B cell (primary cell): ENCODE measurements around the gene SNED1. TPM values are rescaled to one million over a fixed set of nuclear protein-coding genes. Genes with fewer than 3 reads are reported as not detected.

Experiments
- ATAC-seq: fragments of 200-7000 bp; cut with Tn5 transposase; one replicate; pipeline ENCODE4 v1.10.0; 2021; ENCODE audit warnings: low read depth, mild to moderate bottlenecking, moderate number of reproducible peaks, moderate library complexity
- CTCF ChIA-PET: fragments of 350-600 bp; sonication (Branson Sonifier 250); formaldehyde crosslinking; loops from one replicate; lab custom pipeline; 2021; ENCODE audit warnings: antibody characterized with exemption, inconsistent platforms; lab: Charles Lee
- POLR2A ChIA-PET: fragments of 350-600 bp; sonication (Branson Sonifier 250); formaldehyde crosslinking; loops from one replicate; lab custom pipeline; 2021; ENCODE audit warnings: antibody characterized with exemption; lab: Charles Lee
- DNase-seq: peaks from one replicate; pipeline ENCODE4 v3.0.0; 2013
- H2AFZ ChIP-seq: 2 replicates; pipeline ENCODE4 v1.6.1; 2012; ENCODE audit warnings: mild to moderate bottlenecking, low read depth, low read length; ENCODE audit not compliant: insufficient read depth, poor library complexity, severe bottlenecking
- H3K27ac ChIP-seq, 2 donors: 1 replicate in 1 of 2; 2 replicates in 1 of 2; pipeline ENCODE4 v1.5.1; 2012 to 2013; ENCODE audit warnings: low read length in 2 of 2, mild to moderate bottlenecking in 2 of 2, moderate library complexity in 1 of 2
- H3K27me3 ChIP-seq, 4 experiments: fragments of 200-600 bp in 1 of 4; sonication (generic) in 1 of 4; replicated peaks in 1 of 4; 1 replicate in 2 of 4; 2 replicates in 2 of 4; pipeline versions ENCODE4 v1.6.1 to v1.7.0; 2013 to 2016; ENCODE audit warnings: low read length in 3 of 4, mild to moderate bottlenecking in 2 of 4, mixed read lengths in 1 of 4, moderate library complexity in 1 of 4; ENCODE audit not compliant: insufficient read depth in 4 of 4, control insufficient read depth in 3 of 4; ENCODE audit errors: control extremely low read depth in 1 of 4
- H3K36me3 ChIP-seq, 2 experiments: replicated peaks in 1 of 2; 1 replicate in 1 of 2; 2 replicates in 1 of 2; pipeline versions ENCODE4 v1.6.1 to v1.7.1; 2013; ENCODE audit warnings: low read length in 1 of 2; ENCODE audit not compliant: insufficient read depth in 2 of 2, control insufficient read depth in 1 of 2; ENCODE audit errors: control extremely low read depth in 1 of 2, extremely low read depth in 1 of 2
- H3K4me1 ChIP-seq, 2 donors: fragments of 200-600 bp in 1 of 2; sonication (generic) in 1 of 2; 1 replicate in 1 of 2; 2 replicates in 1 of 2; pipeline versions ENCODE4 v1.5.1 to v1.6.1; 2013 to 2017; ENCODE audit warnings: low read length in 2 of 2; ENCODE audit not compliant: control insufficient read depth in 2 of 2, insufficient read depth in 2 of 2
- H3K4me2 ChIP-seq: replicated peaks from 2 replicates; pipeline ENCODE3; 2012; ENCODE audit warnings: mild to moderate bottlenecking, low read depth, low read length; ENCODE audit not compliant: poor library complexity, severe bottlenecking
- H3K4me3 ChIP-seq, 5 experiments: fragments of 200-600 bp in 1 of 5; sonication (generic) in 1 of 5; 1 replicate in 3 of 5; 2 replicates in 2 of 5; pipeline versions ENCODE4 v1.5.1 to v1.7.0; 2011 to 2016; ENCODE audit warnings: low read length in 4 of 5, mild to moderate bottlenecking in 4 of 5, low read depth in 2 of 5, control low read depth in 1 of 5, moderate library complexity in 1 of 5; ENCODE audit not compliant: insufficient read depth in 1 of 5; ENCODE audit errors: control extremely low read depth in 1 of 5, extremely low read depth in 1 of 5
- H3K79me2 ChIP-seq: fragments of 200-600 bp; sonication (generic); one replicate; pipeline ENCODE4 v1.6.0; 2016; ENCODE audit warnings: low read length; ENCODE audit not compliant: control insufficient read depth, insufficient read depth
- H3K9ac ChIP-seq: fragments of 200-600 bp; sonication (generic); 2 replicates; pipeline ENCODE4 v1.6.1; 2017; ENCODE audit warnings: mild to moderate bottlenecking, low read length, moderate library complexity
- H3K9me3 ChIP-seq, 3 donors: one replicate each; pipeline versions ENCODE4 v1.6.1 to v1.7.1; 2013; ENCODE audit warnings: low read length in 2 of 3; ENCODE audit not compliant: control insufficient read depth in 2 of 3, insufficient read depth in 1 of 3; ENCODE audit errors: control extremely low read depth in 1 of 3
- H4K20me1 ChIP-seq: 2 replicates; pipeline ENCODE4 v1.6.0; 2012; ENCODE audit warnings: mild to moderate bottlenecking, low read length; ENCODE audit not compliant: insufficient read depth, control insufficient read depth, poor library complexity, severe bottlenecking
- H3K27ac Mint-ChIP-seq: one replicate; pipeline ENCODE4 v1.8.0; 2021; ENCODE audit warnings: mixed read lengths
- H3K27me3 Mint-ChIP-seq: one replicate; pipeline ENCODE4 v1.8.0; 2021; ENCODE audit warnings: mixed read lengths
- H3K4me1 Mint-ChIP-seq: one replicate; pipeline ENCODE4 v1.8.0; 2021; ENCODE audit warnings: mixed read lengths
- H3K4me3 Mint-ChIP-seq: one replicate; pipeline ENCODE4 v1.8.0; 2021; ENCODE audit warnings: mixed read lengths
- H3K9me3 Mint-ChIP-seq: one replicate; pipeline ENCODE4 v1.8.0; 2022; ENCODE audit warnings: mixed read lengths; ENCODE audit not compliant: insufficient read depth
- EZH2 ChIP-seq: IDR thresholded peaks from 2 replicates; pipeline ENCODE4 v1.6.1; 2012; ENCODE audit warnings: borderline replicate concordance, low read depth, mild to moderate bottlenecking, moderate library complexity, low read length; ENCODE audit not compliant: insufficient read depth, poor library complexity, severe bottlenecking
- WGBS: methylation state at CpG from one replicate; pipeline ENCODE4 v1.1.5; 2013; ENCODE audit warnings: missing lambda C conversion rate; ENCODE audit not compliant: insufficient coverage; 5-methylcytosine and 5-hydroxymethylcytosine counted together
- intact Hi-C: fragments of 100-400 bp; cut with micrococcal nuclease; formaldehyde crosslinking; loops from one replicate; pipeline ENCODE4 v1.10.0; 2022
- polyA plus RNA-seq: library from polyadenylated mRNA; depleted of rRNA; stranded (reverse); fragments of >200 nt; gene quantifications from 2 replicates; pipeline ENCODE4 v1.2.3, GENCODE V29; 2012
- total RNA-seq, 2 donors: library from RNA; stranded (reverse); fragments of 120-200 nt in 1 of 2; gene quantifications; 1 replicate in 1 of 2; 2 replicates in 1 of 2; pipeline versions ENCODE4 v1.2.3 to v1.2.4, GENCODE V29; 2013 to 2022
- TF ChIP-seq, protein P1 (sequence below): fragments of 200-600 bp; IDR thresholded peaks from one replicate; pipeline ENCODE4 v1.8.0; 2022; ENCODE audit warnings: antibody characterized with exemption, mild to moderate bottlenecking

The SNED1 gene
- total and polyA plus RNA-seq, 2 donors (not counting 1 experiment from before 2014, with no cell fraction given): 25.5 to 336 TPM

DNA sequence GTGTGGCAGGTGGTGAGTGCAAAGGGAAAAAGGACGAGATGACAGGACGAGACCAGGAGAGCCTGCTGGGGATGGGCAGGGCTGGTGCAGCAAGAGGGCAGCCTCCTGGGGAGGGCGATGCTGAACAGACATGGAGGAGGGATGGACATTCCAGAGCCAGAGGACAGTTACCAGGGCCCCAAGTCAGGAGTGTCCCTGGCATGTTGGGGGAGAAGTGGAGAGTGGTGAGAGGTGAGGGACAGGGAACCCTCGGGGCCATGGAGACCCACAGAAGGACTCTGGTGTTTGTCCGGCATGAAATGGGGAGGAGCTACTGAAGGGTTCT, 84.6 kb downstream of the SNED1 start:
- 97% methylated on average over 5 of the region's 5 CpGs for WGBS
- intact Hi-C loops: no loop called here

DNA sequence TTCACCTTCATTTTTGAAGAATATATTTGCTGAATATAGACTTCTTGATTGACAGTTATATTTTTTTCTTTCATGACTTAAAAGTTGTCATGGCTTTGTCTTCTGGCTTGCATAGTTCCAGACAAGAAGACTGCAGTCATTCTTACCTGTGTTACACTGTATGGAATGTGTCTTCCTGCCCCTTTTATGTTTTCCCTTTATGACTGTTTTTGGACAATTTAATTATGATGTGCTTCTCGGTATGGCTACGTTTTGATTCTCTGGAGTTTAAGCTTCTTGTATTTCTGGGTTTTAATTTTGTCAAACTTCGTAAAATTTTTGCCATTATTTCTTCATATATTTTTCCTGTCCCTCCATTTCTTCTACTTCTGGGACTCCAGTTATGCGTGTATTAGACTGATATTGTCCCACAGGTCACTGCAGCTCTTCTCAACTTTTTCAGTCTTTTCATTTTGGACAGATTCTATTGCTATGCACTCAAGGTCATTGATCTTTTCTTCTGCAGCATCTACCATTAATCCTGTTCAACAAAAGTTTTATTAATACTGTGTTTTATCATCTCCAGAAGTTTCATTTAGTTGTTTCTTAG, 86.5 kb downstream of the SNED1 start:
- Histone ChIP-seq H3K36me3 (peaks cover 0 to 39% of the 10 kb centered on the region in 2 experiments), H3K27me3 (no peaks in the 10 kb centered on the region), H3K9ac (no peak overlapping the region), H2AFZ (no peak overlapping the region), H3K9me3 (no peaks in the 10 kb centered on the region), H3K4me1 (peaks cover 4 to 8% of the 10 kb centered on the region in 2 donors), H4K20me1 (peaks cover 4% of the 10 kb centered on the region), H3K79me2 (no peaks in the 10 kb centered on the region), H3K4me3 (no peak overlapping the region), H3K27ac (no peak overlapping the region), H3K4me2 (no peak overlapping the region)
- no peak for DNase-seq
- TF ChIP-seq EZH2: no peak
- peaks cover 18% of the 10 kb centered on the region for H3K4me1 Mint-ChIP-seq
- no peak overlapping the region for H3K4me3 Mint-ChIP-seq
- intact Hi-C loops: no loop called here
- POLR2A ChIA-PET: no interaction called here
- WGBS: 95% methylated on average over 2 of the region's 4 CpGs
- no peak overlapping the region for H3K27ac Mint-ChIP-seq
- no peak for ATAC-seq
- CTCF ChIA-PET: interaction anchor here (0.9 kb wide), 1 partner anchor 11 kb away, joined by 3 read pairs; no protein-coding TSS in a partner anchor
- H3K9me3 Mint-ChIP-seq: peaks cover 4% of the 10 kb centered on the region
- H3K27me3 Mint-ChIP-seq: no peaks in the 10 kb centered on the region

More for the DNA sequence above, 84.6 kb downstream of the SNED1 start:
- H3K36me3 ChIP-seq: peaks cover 0 to 20% of the 10 kb centered on the region in 2 experiments
- Mint-ChIP-seq H3K4me1 (peaks cover 10% of the 10 kb centered on the region), H3K4me3 (no peak overlapping the region), H3K9me3 (peaks cover 4% of the 10 kb centered on the region), H3K27me3 (no peaks in the 10 kb centered on the region), H3K27ac (peak overlapping the region; percentile 62)
- no peaks in the 10 kb centered on the region for H3K27me3 ChIP-seq
- H3K9me3 ChIP-seq: no peaks in the 10 kb centered on the region
- H4K20me1 ChIP-seq: no peaks in the 10 kb centered on the region
- H3K9ac ChIP-seq: no peak overlapping the region
- H3K4me1 ChIP-seq: peaks cover 0 to 3% of the 10 kb centered on the region in 2 donors
- POLR2A ChIA-PET: interaction anchor here (0.7 kb wide), 1 partner anchor 10 kb away, joined by 3 read pairs; no protein-coding TSS in a partner anchor
- no peak overlapping the region for H3K4me3 ChIP-seq
- CTCF ChIA-PET: no interaction called here
- no peak overlapping the region for H3K27ac ChIP-seq
- H3K4me2 ChIP-seq: no peak overlapping the region
- no peaks in the 10 kb centered on the region for H3K79me2 ChIP-seq
- TF ChIP-seq EZH2: no peak
- TF ChIP-seq, protein P1, sequence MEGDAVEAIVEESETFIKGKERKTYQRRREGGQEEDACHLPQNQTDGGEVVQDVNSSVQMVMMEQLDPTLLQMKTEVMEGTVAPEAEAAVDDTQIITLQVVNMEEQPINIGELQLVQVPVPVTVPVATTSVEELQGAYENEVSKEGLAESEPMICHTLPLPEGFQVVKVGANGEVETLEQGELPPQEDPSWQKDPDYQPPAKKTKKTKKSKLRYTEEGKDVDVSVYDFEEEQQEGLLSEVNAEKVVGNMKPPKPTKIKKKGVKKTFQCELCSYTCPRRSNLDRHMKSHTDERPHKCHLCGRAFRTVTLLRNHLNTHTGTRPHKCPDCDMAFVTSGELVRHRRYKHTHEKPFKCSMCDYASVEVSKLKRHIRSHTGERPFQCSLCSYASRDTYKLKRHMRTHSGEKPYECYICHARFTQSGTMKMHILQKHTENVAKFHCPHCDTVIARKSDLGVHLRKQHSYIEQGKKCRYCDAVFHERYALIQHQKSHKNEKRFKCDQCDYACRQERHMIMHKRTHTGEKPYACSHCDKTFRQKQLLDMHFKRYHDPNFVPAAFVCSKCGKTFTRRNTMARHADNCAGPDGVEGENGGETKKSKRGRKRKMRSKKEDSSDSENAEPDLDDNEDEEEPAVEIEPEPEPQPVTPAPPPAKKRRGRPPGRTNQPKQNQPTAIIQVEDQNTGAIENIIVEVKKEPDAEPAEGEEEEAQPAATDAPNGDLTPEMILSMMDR: no peak
- ATAC-seq: no peak
- H2AFZ ChIP-seq: no peak overlapping the region
- no peak for DNase-seq
